Measurements from ENCODE around the gene P4HB. TPM values are rescaled to one million over a fixed set of nuclear protein-coding genes. Genes with fewer than 3 reads are reported as not detected.

Gene P4HB
- total RNA-seq, 4 donors from 2014 or later, result 366 to 725 (median 608) TPM

GRCh38 chr17:81811705-81812570 is 48.4 kb downstream of the P4HB start:
- DNase-seq (ENCODE audit: low spot score) (no peak), ATAC-seq (ENCODE audit: low FRiP score) (no peak)
- no peak for TF ChIP-seq CTCF (IDR thresholded peaks at IDR 0.05)

- ATAC-seq (ENCODE audit: low FRiP score), result no peak
- no peak for TF ChIP-seq CTCF (IDR thresholded peaks at IDR 0.05)
- DNase-seq (ENCODE audit: low spot score), result no peak
These were observed 49.2 kb downstream of the P4HB start for GRCh38 chr17:81810892-81811704.

GRCh38 chr17:81810476-81810875 is 49.9 kb downstream of the P4HB start:
- no peak for TF ChIP-seq CTCF (IDR thresholded peaks at IDR 0.05)
- ATAC-seq (ENCODE audit: low FRiP score) (no peak), DNase-seq (ENCODE audit: low spot score) (no peak)

GRCh38 chr17:81809556-81809998 is 50.8 kb downstream of the P4HB start:
- no peak for TF ChIP-seq CTCF (IDR thresholded peaks at IDR 0.05)
- DNase-seq (ENCODE audit: low spot score), result no peak
- no peak for ATAC-seq (ENCODE audit: low FRiP score)

GRCh38 chr17:81808778-81809555 is 51.4 kb downstream of the P4HB start:
- no peak for TF ChIP-seq CTCF (IDR thresholded peaks at IDR 0.05)
- no peak for ATAC-seq (ENCODE audit: low FRiP score)
- DNase-seq (ENCODE audit: low spot score), result no peak

- no peak for DNase-seq (ENCODE audit: low spot score)
- no peak for TF ChIP-seq CTCF (IDR thresholded peaks at IDR 0.05)
- ATAC-seq (ENCODE audit: low FRiP score), result no peak
These were observed 52.5 kb downstream of the P4HB start for GRCh38 chr17:81807839-81808238.
